K562 (cell line): Measurements from ENCODE around the gene NAV2. TPM values are rescaled to one million over a fixed set of nuclear protein-coding genes. Genes with fewer than 3 reads are reported as not detected.
A peak's percentile ranks its signal among the peaks of the same experiment; 100 is the strongest.

Experiments
- BCOR ChIP-seq: fragments of 450-650 bp; IDR thresholded peaks from 2 replicates; pipeline ENCODE4 v1.6.1; 2016
- CTBP1 ChIP-seq: fragments of 450-650 bp; IDR thresholded peaks from 2 replicates; pipeline ENCODE4 v1.6.1; 2016; ENCODE audit warnings: borderline replicate concordance
- DIDO1 ChIP-seq: fragments of 450-650 bp; IDR thresholded peaks from 2 replicates; pipeline ENCODE4 v1.6.1; 2016; ENCODE audit warnings: low read depth, missing biosample characterization, missing genetic modification characterization
- FOXK1 ChIP-seq: sonication (generic); formaldehyde crosslinking; IDR thresholded peaks from 2 replicates; pipeline ENCODE4 v1.8.0; 2022; ENCODE audit warnings: missing genetic modification reagents, mild to moderate bottlenecking, borderline replicate concordance
- IRF9 ChIP-seq: fragments of 450-650 bp; IDR thresholded peaks from 2 replicates; pipeline ENCODE4 v1.6.1; 2016; ENCODE audit warnings: missing biosample characterization, missing genetic modification characterization
- MITF ChIP-seq: IDR thresholded peaks from 2 replicates; pipeline ENCODE4 v1.6.1; 2014; ENCODE audit warnings: antibody characterized with exemption
- MLX ChIP-seq, 2 experiments: fragments of 450-650 bp in 1 of 2; sonication (generic) in 1 of 2; formaldehyde crosslinking; conservative IDR thresholded peaks; 2 replicates each; pipeline versions ENCODE4 v1.4.0 to v1.8.1; 2020 to 2022; ENCODE audit warnings: mild to moderate bottlenecking in 1 of 2, missing genetic modification reagents in 1 of 2
- NBN ChIP-seq: fragments of 450-650 bp; IDR thresholded peaks from 2 replicates; pipeline ENCODE4 v1.6.1; 2016; ENCODE audit warnings: low read depth, mild to moderate bottlenecking
- RBM34 ChIP-seq: fragments of 200-400 bp; formaldehyde crosslinking; IDR thresholded peaks from 2 replicates; pipeline ENCODE4 v1.6.1; 2018; ENCODE audit warnings: low read length, borderline replicate concordance; ENCODE audit not compliant: insufficient read depth
- RFX1 ChIP-seq: fragments of 450-650 bp; IDR thresholded peaks from 2 replicates; pipeline ENCODE4 v1.6.1; 2016; ENCODE audit warnings: mild to moderate bottlenecking, moderate library complexity
- SIX5 ChIP-seq, 2 experiments: IDR thresholded peaks; 2 replicates each; pipeline ENCODE4 v1.6.1; 2011; ENCODE audit warnings: low read length in 2 of 2, borderline replicate concordance in 1 of 2, low read depth in 1 of 2, mild to moderate bottlenecking in 1 of 2, moderate library complexity in 1 of 2; ENCODE audit not compliant: insufficient read depth in 1 of 2
- TCF7L2 ChIP-seq: fragments of 150-350 bp; IDR thresholded peaks from 2 replicates; pipeline ENCODE4 v1.6.1; 2016; ENCODE audit warnings: low read depth, mild to moderate bottlenecking, low read length, moderate library complexity
- THAP7 ChIP-seq: fragments of 250-450 bp; sonication (Bioruptor Pico); IDR thresholded peaks from 2 replicates; pipeline ENCODE4 v1.5.0; 2021
- ZNF277 ChIP-seq: fragments of 250-450 bp; sonication (Bioruptor Pico); IDR thresholded peaks from 2 replicates; pipeline ENCODE4 v1.8.0; 2022; ENCODE audit warnings: inconsistent platforms, mild to moderate bottlenecking, moderate library complexity, borderline replicate concordance
- ZNF551 ChIP-seq: fragments of 250-450 bp; sonication (Bioruptor Pico); IDR thresholded peaks from 2 replicates; pipeline ENCODE4 v1.5.0; 2021; ENCODE audit warnings: mild to moderate bottlenecking, moderate library complexity
- ZNF592 ChIP-seq: fragments of 450-650 bp; IDR thresholded peaks from 2 replicates; pipeline ENCODE4 v1.6.1; 2017; ENCODE audit warnings: antibody characterized with exemption, mild to moderate bottlenecking
- ZNF766 ChIP-seq: fragments of 200-800 bp; sonication (Bioruptor generic); conservative IDR thresholded peaks from 2 replicates; pipeline ENCODE4 v1.6.1; 2016; ENCODE audit warnings: missing genetic modification characterization, missing compliant biosample characterization
- polyA plus RNA-seq, 8 experiments: library from polyadenylated mRNA; depleted of rRNA in 4 of 8; stranded (reverse) in 5 of 8; unstranded in 3 of 8; fragments of >200 nt; fragmentation: Nextera tagmentation in 2 of 8; fragmentation: Illumina TruSeq in 1 of 8; extraction: Ambion mirVana in 2 of 8; extraction: Trizol in 1 of 8; gene quantifications; 2 replicates each; pipeline versions ENCODE4 v1.2.1 to v1.2.3, GENCODE V29; 2011 to 2014; ENCODE audit warnings: inconsistent platforms in 1 of 8, missing spikeins in 1 of 8
- total RNA-seq, 7 experiments: library from RNA; depleted of rRNA in 6 of 7; stranded (reverse); fragments of >200 nt in 6 of 7; fragmentation: Illumina TruSeq in 2 of 7; extraction: Trizol in 2 of 7; gene quantifications; 2 replicates each; pipeline versions ENCODE4 v1.2.1 to v1.2.3, GENCODE V29; 2011 to 2021; ENCODE audit warnings: low replicate concordance in 1 of 7

NAV2 gene
- total and polyA plus RNA-seq, 9 of the 15 experiments (the other 6 are each of a cell fraction or from before 2014, with no cell fraction given), result 0.03 to 0.35 (median 0.05) TPM

- TF ChIP-seq MLX (CRISPR knock-in tag; conservative IDR thresholded peaks at IDR 0.05) (no peak), RBM34 (no peak), CTBP1 (no peak; the same call in 1 of the 2 replicates), SIX5 (IDR thresholded peaks at IDR 0.05; ENCODE audit: borderline replicate concordance in 1 of 2, insufficient read depth in 1 of 2, low read depth in 1 of 2, low read length in 2 of 2) (no peak), ZNF277 (CRISPR knock-in tag) (no peak), MITF (no peak), ZNF551 (CRISPR knock-in tag) (no peak), NBN (peak; percentile 77; the same call in 1 of the 2 replicates), ZNF766 (peak; percentile 90), IRF9 (tag) (peak; percentile 90), RFX1 (no peak), BCOR (no peak), FOXK1 (CRISPR knock-in tag) (no peak), ZNF592 (peak; percentile 89; the same call in 1 of the 2 replicates), THAP7 (CRISPR knock-in tag) (peak; percentile 72; the same call in 1 of the 2 replicates), DIDO1 (tag) (peak; percentile 75), TCF7L2 (no peak)
Observed at GRCh38 chr11:19978668-19979518, 266.3 kb downstream of the NAV2 start (continued).
